22Rv1 (cell line): ENCODE data around the gene FAM174B.

Source experiments
- ZFX ChIP-seq: fragments of 450-650 bp; IDR thresholded peaks from 2 replicates; pipeline ENCODE4 v1.6.1; 2017; ENCODE audit warnings: antibody characterized with exemption, borderline replicate concordance
- TF ChIP-seq, protein P1 (sequence below): fragments of 450-650 bp; IDR thresholded peaks from 2 replicates; pipeline ENCODE4 v1.5.1; 2017; ENCODE audit warnings: mild to moderate bottlenecking

DNA sequence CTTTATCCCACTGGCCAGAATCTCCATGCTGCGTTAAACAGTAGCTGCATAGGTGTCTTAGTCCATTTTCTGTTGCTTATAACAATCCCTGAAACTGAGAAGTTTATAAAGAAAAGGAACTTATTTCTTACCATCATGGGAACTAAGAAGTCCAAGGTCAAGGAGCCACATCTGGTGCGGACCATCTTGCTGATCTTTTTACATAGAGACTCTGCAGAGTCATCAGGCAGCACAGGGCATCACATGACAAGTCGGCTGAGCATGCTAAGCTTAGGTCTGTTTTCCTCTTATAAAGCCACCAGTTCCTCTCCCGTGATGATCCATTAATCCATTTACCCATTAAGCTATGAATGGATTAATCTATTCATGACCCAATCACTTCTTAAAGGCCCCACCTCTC, 22.4 kb upstream of the FAM174B start:
- TF ChIP-seq, protein P1, sequence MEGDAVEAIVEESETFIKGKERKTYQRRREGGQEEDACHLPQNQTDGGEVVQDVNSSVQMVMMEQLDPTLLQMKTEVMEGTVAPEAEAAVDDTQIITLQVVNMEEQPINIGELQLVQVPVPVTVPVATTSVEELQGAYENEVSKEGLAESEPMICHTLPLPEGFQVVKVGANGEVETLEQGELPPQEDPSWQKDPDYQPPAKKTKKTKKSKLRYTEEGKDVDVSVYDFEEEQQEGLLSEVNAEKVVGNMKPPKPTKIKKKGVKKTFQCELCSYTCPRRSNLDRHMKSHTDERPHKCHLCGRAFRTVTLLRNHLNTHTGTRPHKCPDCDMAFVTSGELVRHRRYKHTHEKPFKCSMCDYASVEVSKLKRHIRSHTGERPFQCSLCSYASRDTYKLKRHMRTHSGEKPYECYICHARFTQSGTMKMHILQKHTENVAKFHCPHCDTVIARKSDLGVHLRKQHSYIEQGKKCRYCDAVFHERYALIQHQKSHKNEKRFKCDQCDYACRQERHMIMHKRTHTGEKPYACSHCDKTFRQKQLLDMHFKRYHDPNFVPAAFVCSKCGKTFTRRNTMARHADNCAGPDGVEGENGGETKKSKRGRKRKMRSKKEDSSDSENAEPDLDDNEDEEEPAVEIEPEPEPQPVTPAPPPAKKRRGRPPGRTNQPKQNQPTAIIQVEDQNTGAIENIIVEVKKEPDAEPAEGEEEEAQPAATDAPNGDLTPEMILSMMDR = no peak
- no peak for TF ChIP-seq ZFX
